Vagina (tissue), 2 donors: ENCODE data around the gene CACNA1S.

Experiments used
- CTCF ChIP-seq, 3 experiments: fragments of 450-650 bp in 2 of 3; fragments of 200-600 bp in 1 of 3; sonication (generic) in 1 of 3; IDR thresholded peaks; one replicate each; pipeline ENCODE4 v1.5.1; 2017 to 2019; ENCODE audit warnings: antibody characterized with exemption in 3 of 3, mild to moderate bottlenecking in 2 of 3, moderate library complexity in 2 of 3
- POLR2A ChIP-seq, 2 donors: fragments of 450-650 bp; IDR thresholded peaks; one replicate each; pipeline ENCODE4 v1.6.1; 2017; ENCODE audit warnings: antibody characterized with exemption in 2 of 2, mild to moderate bottlenecking in 2 of 2, moderate library complexity in 2 of 2

GRCh38 chr1:201084295-201084694 is 27.9 kb downstream of the CACNA1S start:
- no peak for TF ChIP-seq CTCF (IDR thresholded peaks at IDR 0.05)
- TF ChIP-seq POLR2A (IDR thresholded peaks at IDR 0.05): no peak
